Fibroblast of mammary gland (primary cell): ENCODE results near the gene PDE3A.
A peak's percentile ranks its signal among the peaks of the same experiment; 100 is the strongest.

ENCODE experiments used
- DNase-seq: peaks from one replicate; pipeline ENCODE4 v3.0.0-alpha.2; 2010; ENCODE audit warnings: low read depth
- H3K4me3 ChIP-seq: 2 replicates; pipeline ENCODE4 v1.5.1; 2011; ENCODE audit warnings: low read depth, mild to moderate bottlenecking, low read length, moderate library complexity; ENCODE audit not compliant: control insufficient read depth
- TF ChIP-seq, protein P1 (sequence below): conservative IDR thresholded peaks from 2 replicates; pipeline ENCODE4 v1.5.1; 2011; ENCODE audit warnings: low read depth, low read length, inconsistent platforms; ENCODE audit not compliant: control insufficient read depth, insufficient read depth

The PDE3A gene

GRCh38 chr12:20513189-20513588, 144.9 kb downstream of the PDE3A start:
- no peak overlapping the region for H3K4me3 ChIP-seq

GRCh38 chr12:20514598-20514997, 146.3 kb downstream of the PDE3A start:
- no peak for DNase-seq
- no peak overlapping the region for H3K4me3 ChIP-seq
- TF ChIP-seq, protein P1, sequence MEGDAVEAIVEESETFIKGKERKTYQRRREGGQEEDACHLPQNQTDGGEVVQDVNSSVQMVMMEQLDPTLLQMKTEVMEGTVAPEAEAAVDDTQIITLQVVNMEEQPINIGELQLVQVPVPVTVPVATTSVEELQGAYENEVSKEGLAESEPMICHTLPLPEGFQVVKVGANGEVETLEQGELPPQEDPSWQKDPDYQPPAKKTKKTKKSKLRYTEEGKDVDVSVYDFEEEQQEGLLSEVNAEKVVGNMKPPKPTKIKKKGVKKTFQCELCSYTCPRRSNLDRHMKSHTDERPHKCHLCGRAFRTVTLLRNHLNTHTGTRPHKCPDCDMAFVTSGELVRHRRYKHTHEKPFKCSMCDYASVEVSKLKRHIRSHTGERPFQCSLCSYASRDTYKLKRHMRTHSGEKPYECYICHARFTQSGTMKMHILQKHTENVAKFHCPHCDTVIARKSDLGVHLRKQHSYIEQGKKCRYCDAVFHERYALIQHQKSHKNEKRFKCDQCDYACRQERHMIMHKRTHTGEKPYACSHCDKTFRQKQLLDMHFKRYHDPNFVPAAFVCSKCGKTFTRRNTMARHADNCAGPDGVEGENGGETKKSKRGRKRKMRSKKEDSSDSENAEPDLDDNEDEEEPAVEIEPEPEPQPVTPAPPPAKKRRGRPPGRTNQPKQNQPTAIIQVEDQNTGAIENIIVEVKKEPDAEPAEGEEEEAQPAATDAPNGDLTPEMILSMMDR = no peak

More at GRCh38 chr12:20513189-20513588, 144.9 kb downstream of the PDE3A start:
- DNase-seq = peak; percentile 31
- TF ChIP-seq, protein P1 = no peak

- H3K4me3 ChIP-seq = no peak overlapping the region
- no peak for DNase-seq
- TF ChIP-seq, protein P1 = no peak
Observed at GRCh38 chr12:20520532-20520931, 152.2 kb downstream of the PDE3A start.

DNA sequence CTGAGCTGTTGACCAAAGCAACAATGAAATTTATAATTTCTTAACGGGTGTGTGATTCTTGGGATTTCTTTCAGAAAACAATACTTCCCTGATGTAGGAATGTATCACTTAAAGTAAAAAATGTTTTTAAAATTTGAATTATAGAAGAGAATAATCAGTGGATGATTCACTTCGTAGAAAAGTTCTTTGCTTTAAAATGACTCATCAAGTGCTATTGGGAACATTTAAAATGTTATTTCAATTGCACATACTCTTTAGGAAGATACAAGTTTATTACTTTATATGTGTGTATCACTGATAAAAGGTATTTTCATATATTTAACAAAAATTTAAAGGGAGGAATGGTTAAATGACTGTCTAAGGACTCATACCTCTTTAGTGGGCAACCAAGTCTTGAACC, 155.3 kb downstream of the PDE3A start:
- peak; percentile 53 for DNase-seq
- H3K4me3 ChIP-seq = no peak overlapping the region
- TF ChIP-seq, protein P1 = no peak

DNA sequence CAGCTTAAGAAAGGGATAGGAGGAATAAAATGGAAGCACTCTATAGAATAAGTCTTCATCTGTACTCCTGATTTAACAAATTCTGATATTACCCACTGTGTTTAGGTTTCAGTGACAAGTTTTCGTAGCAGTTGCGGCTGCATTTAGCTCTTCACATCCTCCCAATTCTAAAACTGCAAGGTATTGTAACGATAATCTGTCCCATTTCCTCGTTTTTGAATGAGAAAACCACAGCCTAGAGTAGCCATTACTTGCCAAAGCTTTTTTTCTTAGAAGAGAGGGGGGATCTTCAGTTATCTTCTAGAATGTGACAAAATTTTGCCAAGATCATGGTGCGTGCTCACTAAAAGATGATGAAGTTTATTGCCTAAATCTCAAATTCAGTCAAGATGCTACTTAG, 155.8 kb downstream of the PDE3A start:
- no peak overlapping the region for H3K4me3 ChIP-seq

GRCh38 chr12:20525064-20525610, 156.8 kb downstream of the PDE3A start:
- DNase-seq = peak; percentile 40
- TF ChIP-seq, protein P1 = no peak
- no peak overlapping the region for H3K4me3 ChIP-seq

More for the DNA sequence above, 155.8 kb downstream of the PDE3A start:
- TF ChIP-seq, protein P1 = no peak
- no peak for DNase-seq
